ENCODE data around the gene SF3B2.
"Not testable (repeated sequence)": the region's sequence is repeated elsewhere in the genome, so short reads cannot be mapped to it uniquely, and the experiment has no call there.

Gene SF3B2

DNA sequence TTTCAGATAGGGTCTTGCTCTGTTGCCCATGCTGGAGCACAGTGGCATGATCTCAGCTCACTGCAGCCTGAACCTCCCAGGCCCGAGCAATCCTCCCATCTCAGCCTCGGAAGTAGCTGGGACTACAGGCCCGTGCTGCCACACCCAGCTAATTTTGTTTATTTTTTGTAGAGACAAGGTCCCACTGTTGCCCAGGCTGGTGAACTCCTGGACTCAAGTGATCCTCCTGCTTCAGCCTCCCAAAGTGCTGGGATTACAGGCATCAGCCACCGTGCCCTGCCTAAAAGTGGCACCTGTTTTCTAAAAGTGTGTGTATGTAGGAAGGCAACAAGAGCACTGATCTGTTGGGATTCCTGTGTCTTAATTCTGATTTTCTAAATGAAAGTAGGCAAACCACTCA, 38.1 kb downstream of the SF3B2 start:
- ChIA-PET CTCF (interaction anchor here (1.0 kb wide), 1 partner anchor 45 kb away, joined by 3 read pairs; no protein-coding TSS in a partner anchor), POLR2A (no interaction called here)
- DNase-seq (ENCODE audit: extremely low spot score) = no peak
- TF ChIP-seq, protein P1, sequence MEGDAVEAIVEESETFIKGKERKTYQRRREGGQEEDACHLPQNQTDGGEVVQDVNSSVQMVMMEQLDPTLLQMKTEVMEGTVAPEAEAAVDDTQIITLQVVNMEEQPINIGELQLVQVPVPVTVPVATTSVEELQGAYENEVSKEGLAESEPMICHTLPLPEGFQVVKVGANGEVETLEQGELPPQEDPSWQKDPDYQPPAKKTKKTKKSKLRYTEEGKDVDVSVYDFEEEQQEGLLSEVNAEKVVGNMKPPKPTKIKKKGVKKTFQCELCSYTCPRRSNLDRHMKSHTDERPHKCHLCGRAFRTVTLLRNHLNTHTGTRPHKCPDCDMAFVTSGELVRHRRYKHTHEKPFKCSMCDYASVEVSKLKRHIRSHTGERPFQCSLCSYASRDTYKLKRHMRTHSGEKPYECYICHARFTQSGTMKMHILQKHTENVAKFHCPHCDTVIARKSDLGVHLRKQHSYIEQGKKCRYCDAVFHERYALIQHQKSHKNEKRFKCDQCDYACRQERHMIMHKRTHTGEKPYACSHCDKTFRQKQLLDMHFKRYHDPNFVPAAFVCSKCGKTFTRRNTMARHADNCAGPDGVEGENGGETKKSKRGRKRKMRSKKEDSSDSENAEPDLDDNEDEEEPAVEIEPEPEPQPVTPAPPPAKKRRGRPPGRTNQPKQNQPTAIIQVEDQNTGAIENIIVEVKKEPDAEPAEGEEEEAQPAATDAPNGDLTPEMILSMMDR (IDR thresholded peaks at IDR 0.05; ENCODE audit: control extremely low read depth, extremely low read depth, low read depth, missing control alignments) = no peak

DNA sequence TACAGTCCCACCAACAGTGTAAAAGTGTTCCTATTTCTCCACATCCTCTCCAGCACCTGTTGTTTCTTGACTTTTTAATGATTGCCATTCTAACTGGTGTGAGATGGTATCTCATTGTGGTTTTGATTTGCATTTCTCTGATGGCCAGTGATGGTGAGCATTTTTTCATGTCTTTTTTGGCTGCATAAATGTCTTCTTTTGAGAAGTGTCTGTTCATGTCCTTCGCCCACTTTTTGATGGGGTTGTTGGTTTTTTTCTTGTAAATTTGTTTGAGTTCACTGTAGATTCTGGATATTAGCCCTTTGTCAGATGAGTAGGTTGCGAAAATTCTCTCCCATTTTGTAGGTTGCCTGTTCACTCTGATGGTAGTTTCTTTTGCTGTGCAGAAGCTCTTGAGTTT, 40.0 kb downstream of the SF3B2 start:
- CTCF ChIA-PET; DNase-seq (ENCODE audit: extremely low spot score); POLR2A ChIA-PET: not testable (repeated sequence)

DNA sequence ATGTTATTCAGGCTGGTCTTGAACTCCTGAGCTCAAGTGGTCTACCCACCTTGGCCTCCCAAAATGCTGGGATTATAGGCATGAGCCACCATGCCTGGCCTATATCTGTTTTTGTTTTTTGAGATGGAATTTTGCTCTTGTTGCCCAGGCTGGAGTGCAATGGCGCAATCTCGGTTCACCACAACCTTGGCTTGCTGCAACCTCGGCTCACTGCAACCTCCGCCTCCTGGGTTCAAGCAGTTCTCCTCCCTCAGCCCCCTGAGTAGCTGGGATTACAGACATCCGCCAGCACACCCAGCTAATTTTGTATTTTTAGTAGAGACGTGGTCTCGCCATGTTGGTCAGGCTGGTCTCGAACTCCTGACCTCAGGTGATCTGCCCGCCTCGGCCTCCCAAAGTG, 47.6 kb downstream of the SF3B2 start:
- ChIA-PET POLR2A (interaction anchor here (0.6 kb wide), 1 partner anchor 20 kb away, joined by 8 read pairs; no protein-coding TSS in a partner anchor), CTCF (interaction anchor here (0.7 to 1.6 kb wide), 3 partner anchors 16 to 20 kb away, joined by 3 to 5 read pairs (median 3); no protein-coding TSS in a partner anchor)
- DNase-seq (ENCODE audit: extremely low spot score) = not testable (repeated sequence)

DNA sequence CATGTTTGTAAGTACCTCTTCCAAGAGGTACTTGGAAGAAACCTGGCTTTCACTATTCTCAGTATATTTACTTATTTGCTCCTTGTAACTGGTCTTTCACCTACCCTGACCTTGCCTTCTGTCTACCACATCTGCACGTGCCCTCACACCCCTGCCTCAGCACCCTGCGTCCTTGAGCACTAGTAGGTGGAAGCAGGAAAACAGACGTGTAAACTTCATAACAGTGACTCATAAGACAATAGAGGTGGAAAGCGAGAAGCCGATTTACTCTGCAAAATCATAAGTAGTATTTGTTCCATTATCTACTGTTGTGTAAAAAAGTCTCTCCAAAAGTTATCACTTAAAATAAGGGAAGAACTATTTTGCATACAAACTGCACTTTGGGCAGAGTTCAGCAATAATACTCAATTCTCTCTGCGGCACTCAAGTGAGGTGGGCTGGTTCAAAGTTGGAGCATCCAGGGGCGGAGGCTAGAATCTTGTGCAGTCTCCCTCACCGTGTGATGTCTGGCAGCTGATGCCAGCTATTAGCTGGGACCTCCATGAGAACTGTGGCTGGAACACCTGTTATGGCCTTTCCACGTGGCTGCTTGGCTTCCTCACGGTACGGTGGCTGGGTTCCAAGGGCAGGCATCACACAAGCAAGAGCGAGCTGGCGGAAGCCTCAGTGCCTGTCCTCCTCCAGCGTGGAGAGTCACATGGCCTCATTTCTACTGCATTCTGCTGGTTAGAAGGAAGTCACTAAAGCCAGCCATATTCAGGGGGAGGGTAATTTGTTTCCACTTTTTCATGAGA, 48.3 kb downstream of the SF3B2 start:
- peak; percentile 62 for DNase-seq (ENCODE audit: extremely low spot score)
- CTCF ChIA-PET = interaction anchor here (1.0 to 2.4 kb wide), 3 partner anchors 10 to 32 kb away, joined by 3 to 10 read pairs (median 5); no protein-coding TSS in a partner anchor
- TF ChIP-seq, protein P1 (IDR thresholded peaks at IDR 0.05; ENCODE audit: control extremely low read depth, extremely low read depth, low read depth, missing control alignments) = no peak
- POLR2A ChIA-PET = interaction anchor here (0.5 to 0.6 kb wide), 2 partner anchors 19 to 212 kb away, joined by 3 to 8 read pairs; partner anchors contain the start of gene FIBP

DNA sequence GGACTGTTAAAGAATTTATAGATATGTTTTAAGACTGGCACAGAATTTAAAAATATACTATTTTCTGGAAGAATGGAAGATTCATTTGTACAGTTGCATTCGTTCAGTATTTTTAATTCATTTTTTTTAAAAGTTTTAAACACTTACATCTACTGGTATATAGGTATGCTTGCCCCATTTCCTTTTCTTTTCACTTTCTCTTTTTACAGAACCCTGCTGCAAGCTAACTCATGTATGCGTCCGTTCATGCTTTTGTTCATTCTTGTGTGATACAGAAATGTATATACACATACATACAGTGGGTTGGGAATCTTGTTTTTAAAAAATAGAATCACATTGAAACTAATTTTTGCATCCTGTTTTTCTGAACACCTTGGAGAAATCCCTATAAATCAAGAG, 48.9 kb downstream of the SF3B2 start:
- TF ChIP-seq, protein P1 (IDR thresholded peaks at IDR 0.05; ENCODE audit: control extremely low read depth, extremely low read depth, low read depth, missing control alignments) = no peak
- CTCF ChIA-PET = interaction anchor here (1.6 to 2.4 kb wide), 2 partner anchors 10 to 32 kb away, joined by 5 to 10 read pairs; no protein-coding TSS in a partner anchor
- DNase-seq (ENCODE audit: extremely low spot score) = no peak
- POLR2A ChIA-PET = interaction anchor here (0.5 kb wide), 1 partner anchor 213 kb away, joined by 3 read pairs; the partner anchor contains the start of gene FIBP

DNA sequence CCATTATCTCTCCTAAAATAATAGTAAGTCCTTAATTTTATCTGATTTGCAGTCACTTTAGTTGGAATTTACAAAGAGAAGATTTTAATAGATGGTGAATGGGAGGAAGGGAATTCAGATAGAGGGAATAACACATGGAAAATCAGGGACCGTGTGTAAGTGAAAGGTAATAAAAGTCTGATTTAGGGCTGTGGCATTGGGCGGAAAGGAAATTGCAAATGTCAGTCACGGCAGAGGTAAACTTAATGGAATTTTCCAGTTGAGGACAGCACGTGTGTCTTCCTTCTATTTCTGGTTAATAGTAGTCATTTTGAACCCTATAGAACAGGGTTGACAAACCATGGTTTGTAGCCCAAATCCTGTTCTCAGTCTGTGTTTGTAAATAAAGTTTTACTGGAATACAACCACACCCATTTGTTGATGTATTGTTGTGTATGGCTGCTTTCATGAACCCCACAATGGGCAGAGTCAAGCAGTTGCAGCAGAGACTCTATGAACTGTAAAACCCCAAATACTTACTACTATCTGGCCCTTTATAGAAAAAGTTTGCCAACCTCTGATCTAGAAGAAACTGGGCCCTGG, 52.0 kb downstream of the SF3B2 start:
- TF ChIP-seq, protein P1 (IDR thresholded peaks at IDR 0.05; ENCODE audit: control extremely low read depth, extremely low read depth, low read depth, missing control alignments) = no peak
- ChIA-PET CTCF (interaction anchor here (1.1 to 1.4 kb wide), 3 partner anchors 14 to 35 kb away, joined by 3 to 4 read pairs (median 4); no protein-coding TSS in a partner anchor), POLR2A (no interaction called here)
- DNase-seq (ENCODE audit: extremely low spot score) = no peak

DNA sequence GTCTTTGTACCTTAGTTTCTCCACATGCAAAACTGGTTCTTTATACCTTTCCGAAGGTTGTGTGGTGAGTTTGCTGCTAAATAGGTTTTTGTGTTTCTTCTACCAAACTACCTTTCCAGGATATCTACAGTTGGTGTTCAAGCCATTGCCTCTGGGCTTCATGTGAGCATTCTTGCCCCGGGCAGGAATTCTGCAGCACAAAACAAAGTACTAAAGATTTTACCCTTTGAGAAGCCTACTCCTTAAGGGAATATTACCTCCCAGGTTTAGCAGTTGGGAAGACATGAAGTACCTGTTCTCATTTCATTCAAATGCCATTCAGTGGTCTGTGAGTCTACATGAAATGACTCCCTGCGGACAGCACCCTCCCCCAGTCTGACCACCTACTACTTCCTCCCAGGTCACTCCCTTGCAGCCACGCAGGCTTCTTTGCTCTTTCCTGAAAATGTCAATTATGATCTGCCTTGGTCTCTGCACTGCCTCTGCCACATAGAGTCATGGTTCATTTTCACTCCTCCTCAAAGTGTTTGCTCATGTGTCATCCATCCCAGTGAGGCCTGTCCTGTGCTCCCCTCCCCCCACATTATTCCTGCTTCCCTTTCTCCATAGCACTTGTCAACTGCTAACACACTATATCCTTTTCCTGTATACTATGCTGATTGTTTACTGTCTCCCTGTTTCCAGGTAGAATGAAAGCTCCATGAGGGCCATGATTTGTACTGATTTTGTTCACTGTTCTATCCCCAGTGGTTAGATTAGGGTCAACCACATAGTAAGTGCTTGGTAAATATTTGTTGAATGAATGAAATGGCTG, 54.8 kb downstream of the SF3B2 start:
- DNase-seq (ENCODE audit: extremely low spot score) = no peak
- POLR2A ChIA-PET = no interaction called here
- CTCF ChIA-PET = interaction anchor here (0.7 to 1.7 kb wide), 8 partner anchors 9 to 90 kb away, joined by 3 to 6 read pairs (median 4); partner anchors contain the start of gene PACS1
- TF ChIP-seq, protein P1 (IDR thresholded peaks at IDR 0.05; ENCODE audit: control extremely low read depth, extremely low read depth, low read depth, missing control alignments) = no peak
